Measurements from ENCODE around the gene TRAPPC2L.

The TRAPPC2L gene

GRCh38 chr16:88895335-88895734 is 38.4 kb downstream of the TRAPPC2L start:
- no peak overlapping the region for H3K27ac ChIP-seq (ENCODE audit: low read depth, low read length)
- no peaks in the 10 kb centered on the region for H3K27me3 ChIP-seq (ENCODE audit: insufficient read depth, low read length)

GRCh38 chr16:88896238-88897070 is 39.5 kb downstream of the TRAPPC2L start:
- Histone ChIP-seq H2AFZ (ENCODE audit: low read length, unreplicated experiment) (no peak overlapping the region), H3K4me1 (ENCODE audit: control insufficient read depth, insufficient read depth, low read length, unreplicated experiment) (no peaks in the 10 kb centered on the region), H3K27ac (ENCODE audit: low read depth, low read length) (no peak overlapping the region), H3K27me3 (ENCODE audit: insufficient read depth, low read length) (no peaks in the 10 kb centered on the region), H3K4me3 (ENCODE audit: low read depth, low read length) (no peak overlapping the region), H3K36me3 (ENCODE audit: insufficient read depth, low read length) (no peaks in the 10 kb centered on the region), H3K79me2 (ENCODE audit: control insufficient read depth, insufficient read depth, low read length, unreplicated experiment) (no peaks in the 10 kb centered on the region)

More at GRCh38 chr16:88895335-88895734, 38.4 kb downstream of the TRAPPC2L start:
- H3K36me3 ChIP-seq (ENCODE audit: insufficient read depth, low read length): no peaks in the 10 kb centered on the region
- H2AFZ ChIP-seq (ENCODE audit: low read length, unreplicated experiment): no peak overlapping the region
- H3K79me2 ChIP-seq (ENCODE audit: control insufficient read depth, insufficient read depth, low read length, unreplicated experiment): no peaks in the 10 kb centered on the region
- no peak overlapping the region for H3K4me3 ChIP-seq (ENCODE audit: low read depth, low read length)
- H3K4me1 ChIP-seq (ENCODE audit: control insufficient read depth, insufficient read depth, low read length, unreplicated experiment): no peaks in the 10 kb centered on the region

GRCh38 chr16:88897696-88898425 is 40.9 kb downstream of the TRAPPC2L start:
- H3K36me3 ChIP-seq (ENCODE audit: insufficient read depth, low read length): no peaks in the 10 kb centered on the region
- H3K27ac ChIP-seq (ENCODE audit: low read depth, low read length): no peak overlapping the region
- H3K79me2 ChIP-seq (ENCODE audit: control insufficient read depth, insufficient read depth, low read length, unreplicated experiment): no peaks in the 10 kb centered on the region
- no peak overlapping the region for H2AFZ ChIP-seq (ENCODE audit: low read length, unreplicated experiment)
- no peaks in the 10 kb centered on the region for H3K27me3 ChIP-seq (ENCODE audit: insufficient read depth, low read length)
- H3K4me1 ChIP-seq (ENCODE audit: control insufficient read depth, insufficient read depth, low read length, unreplicated experiment): no peaks in the 10 kb centered on the region
- no peak overlapping the region for H3K4me3 ChIP-seq (ENCODE audit: low read depth, low read length)

GRCh38 chr16:88899901-88900661 is 43.2 kb downstream of the TRAPPC2L start:
- H2AFZ ChIP-seq (ENCODE audit: low read length, unreplicated experiment): no peak overlapping the region
- no peaks in the 10 kb centered on the region for H3K36me3 ChIP-seq (ENCODE audit: insufficient read depth, low read length)
- H3K4me3 ChIP-seq (ENCODE audit: low read depth, low read length): no peak overlapping the region
- no peaks in the 10 kb centered on the region for H3K79me2 ChIP-seq (ENCODE audit: control insufficient read depth, insufficient read depth, low read length, unreplicated experiment)
- no peak overlapping the region for H3K27ac ChIP-seq (ENCODE audit: low read depth, low read length)
- no peaks in the 10 kb centered on the region for H3K27me3 ChIP-seq (ENCODE audit: insufficient read depth, low read length)
- H3K4me1 ChIP-seq (ENCODE audit: control insufficient read depth, insufficient read depth, low read length, unreplicated experiment): no peaks in the 10 kb centered on the region

- Histone ChIP-seq H3K36me3 (ENCODE audit: insufficient read depth, low read length) (no peaks in the 10 kb centered on the region), H3K79me2 (ENCODE audit: control insufficient read depth, insufficient read depth, low read length, unreplicated experiment) (no peaks in the 10 kb centered on the region), H2AFZ (ENCODE audit: low read length, unreplicated experiment) (no peak overlapping the region), H3K27me3 (ENCODE audit: insufficient read depth, low read length) (no peaks in the 10 kb centered on the region), H3K4me3 (ENCODE audit: low read depth, low read length) (no peak overlapping the region), H3K4me1 (ENCODE audit: control insufficient read depth, insufficient read depth, low read length, unreplicated experiment) (no peaks in the 10 kb centered on the region), H3K27ac (ENCODE audit: low read depth, low read length) (no peak overlapping the region)
These were observed 43.7 kb downstream of the TRAPPC2L start for GRCh38 chr16:88900662-88901052.

- Histone ChIP-seq H3K4me3 (ENCODE audit: low read depth, low read length) (no peak overlapping the region), H3K27ac (ENCODE audit: low read depth, low read length) (no peak overlapping the region), H3K4me1 (ENCODE audit: control insufficient read depth, insufficient read depth, low read length, unreplicated experiment) (no peaks in the 10 kb centered on the region), H3K36me3 (ENCODE audit: insufficient read depth, low read length) (no peaks in the 10 kb centered on the region), H3K27me3 (ENCODE audit: insufficient read depth, low read length) (no peaks in the 10 kb centered on the region), H3K79me2 (ENCODE audit: control insufficient read depth, insufficient read depth, low read length, unreplicated experiment) (no peaks in the 10 kb centered on the region), H2AFZ (ENCODE audit: low read length, unreplicated experiment) (no peak overlapping the region)
These were observed 44.9 kb downstream of the TRAPPC2L start for GRCh38 chr16:88901718-88902337.

GRCh38 chr16:88902744-88903143 is 45.8 kb downstream of the TRAPPC2L start:
- H3K79me2 ChIP-seq (ENCODE audit: control insufficient read depth, insufficient read depth, low read length, unreplicated experiment): no peaks in the 10 kb centered on the region
- no peak overlapping the region for H3K27ac ChIP-seq (ENCODE audit: low read depth, low read length)
- no peaks in the 10 kb centered on the region for H3K36me3 ChIP-seq (ENCODE audit: insufficient read depth, low read length)
- H2AFZ ChIP-seq (ENCODE audit: low read length, unreplicated experiment): no peak overlapping the region
- H3K4me3 ChIP-seq (ENCODE audit: low read depth, low read length): no peak overlapping the region
- H3K4me1 ChIP-seq (ENCODE audit: control insufficient read depth, insufficient read depth, low read length, unreplicated experiment): no peaks in the 10 kb centered on the region
- H3K27me3 ChIP-seq (ENCODE audit: insufficient read depth, low read length): no peaks in the 10 kb centered on the region

- H3K36me3 ChIP-seq (ENCODE audit: insufficient read depth, low read length): no peaks in the 10 kb centered on the region
- no peak overlapping the region for H2AFZ ChIP-seq (ENCODE audit: low read length, unreplicated experiment)
- H3K4me3 ChIP-seq (ENCODE audit: low read depth, low read length): no peak overlapping the region
- no peaks in the 10 kb centered on the region for H3K79me2 ChIP-seq (ENCODE audit: control insufficient read depth, insufficient read depth, low read length, unreplicated experiment)
- H3K4me1 ChIP-seq (ENCODE audit: control insufficient read depth, insufficient read depth, low read length, unreplicated experiment): no peaks in the 10 kb centered on the region
- no peak overlapping the region for H3K27ac ChIP-seq (ENCODE audit: low read depth, low read length)
- no peaks in the 10 kb centered on the region for H3K27me3 ChIP-seq (ENCODE audit: insufficient read depth, low read length)
These were observed 46.3 kb downstream of the TRAPPC2L start for GRCh38 chr16:88903267-88903666.

GRCh38 chr16:88904676-88905365 is 47.9 kb downstream of the TRAPPC2L start:
- H3K4me3 ChIP-seq (ENCODE audit: low read depth, low read length): no peak overlapping the region
- H2AFZ ChIP-seq (ENCODE audit: low read length, unreplicated experiment): no peak overlapping the region
- H3K27ac ChIP-seq (ENCODE audit: low read depth, low read length): no peak overlapping the region
- no peaks in the 10 kb centered on the region for H3K36me3 ChIP-seq (ENCODE audit: insufficient read depth, low read length)
- no peaks in the 10 kb centered on the region for H3K79me2 ChIP-seq (ENCODE audit: control insufficient read depth, insufficient read depth, low read length, unreplicated experiment)
- H3K27me3 ChIP-seq (ENCODE audit: insufficient read depth, low read length): no peaks in the 10 kb centered on the region
- H3K4me1 ChIP-seq (ENCODE audit: control insufficient read depth, insufficient read depth, low read length, unreplicated experiment): no peaks in the 10 kb centered on the region

GRCh38 chr16:88905563-88905962 is 48.6 kb downstream of the TRAPPC2L start:
- Histone ChIP-seq H2AFZ (ENCODE audit: low read length, unreplicated experiment) (no peak overlapping the region), H3K4me1 (ENCODE audit: control insufficient read depth, insufficient read depth, low read length, unreplicated experiment) (no peaks in the 10 kb centered on the region), H3K79me2 (ENCODE audit: control insufficient read depth, insufficient read depth, low read length, unreplicated experiment) (no peaks in the 10 kb centered on the region), H3K36me3 (ENCODE audit: insufficient read depth, low read length) (no peaks in the 10 kb centered on the region), H3K27ac (ENCODE audit: low read depth, low read length) (no peak overlapping the region), H3K4me3 (ENCODE audit: low read depth, low read length) (no peak overlapping the region), H3K27me3 (ENCODE audit: insufficient read depth, low read length) (no peaks in the 10 kb centered on the region)
